WTC11 (cell line): ENCODE data around the gene PCDHA5. TPM values are rescaled to one million over a fixed set of nuclear protein-coding genes. Genes with fewer than 3 reads are reported as not detected.
A peak's percentile ranks its signal among the peaks of the same experiment; 100 is the strongest.
"Not testable (repeated sequence)": the region's sequence is repeated elsewhere in the genome, so short reads cannot be mapped to it uniquely, and the experiment has no call there.

Source experiments
- ATAC-seq: fragments of 200-7000 bp; cut with Tn5 transposase; 2 replicates; pipeline ENCODE4 v1.10.0; 2021; ENCODE audit warnings: mild to moderate bottlenecking, moderate library complexity
- CTCF ChIA-PET: fragments of 300-600 bp; sonication (Branson Sonifier 250); formaldehyde crosslinking; loops from one replicate; lab custom pipeline; 2021; ENCODE audit warnings: antibody characterized with exemption; lab: Charles Lee
- POLR2A ChIA-PET: fragments of 350-600 bp; sonication (Branson Sonifier 250); formaldehyde crosslinking; loops from one replicate; lab custom pipeline; 2021; ENCODE audit warnings: antibody characterized with exemption; lab: Charles Lee
- DNase-seq: peaks from one replicate; pipeline ENCODE4 v3.0.0; 2021; ENCODE audit warnings: low spot score
- H3K27ac Mint-ChIP-seq: 2 replicates; pipeline ENCODE4 v1.8.0; 2021; ENCODE audit warnings: mixed read lengths
- H3K27me3 Mint-ChIP-seq: 2 replicates; pipeline ENCODE4 v1.8.0; 2021; ENCODE audit warnings: low read depth, mild to moderate bottlenecking, moderate library complexity, mixed read lengths
- H3K36me3 Mint-ChIP-seq: 2 replicates; pipeline ENCODE4 v1.8.0; 2021; ENCODE audit warnings: mixed read lengths
- H3K4me1 Mint-ChIP-seq: 2 replicates; pipeline ENCODE4 v1.8.0; 2022; ENCODE audit warnings: mixed read lengths
- H3K4me3 Mint-ChIP-seq: 2 replicates; pipeline ENCODE4 v1.8.0; 2021; ENCODE audit warnings: mild to moderate bottlenecking, moderate library complexity, mixed read lengths
- H3K9me3 Mint-ChIP-seq: 2 replicates; pipeline ENCODE4 v1.8.0; 2021; ENCODE audit warnings: mixed read lengths
- NFYB ChIP-seq: sonication (generic); formaldehyde crosslinking; conservative IDR thresholded peaks from 2 replicates; pipeline ENCODE4 v1.8.0; 2022; ENCODE audit warnings: low read depth, missing genetic modification reagents
- RELA ChIP-seq: sonication (generic); formaldehyde crosslinking; IDR thresholded peaks from 2 replicates; pipeline ENCODE4 v1.8.1; 2022; ENCODE audit warnings: missing genetic modification reagents, mild to moderate bottlenecking, borderline replicate concordance
- SOX15 ChIP-seq: fragments of 250-450 bp; sonication (Bioruptor Pico); IDR thresholded peaks from 2 replicates; pipeline ENCODE4 v1.9.0; 2021; ENCODE audit warnings: mild to moderate bottlenecking
- ZNF219 ChIP-seq: sonication (generic); formaldehyde crosslinking; IDR thresholded peaks from 2 replicates; pipeline ENCODE4 v1.8.0; 2023; ENCODE audit warnings: missing genetic modification reagents, mild to moderate bottlenecking, borderline replicate concordance
- total RNA-seq: library from RNA; stranded (reverse); gene quantifications from 3 replicates; pipeline ENCODE4 v1.2.3, GENCODE V29; 2021
- TF ChIP-seq, protein P1 (sequence below): sonication (generic); formaldehyde crosslinking; IDR thresholded peaks from 2 replicates; pipeline ENCODE4 v1.8.1; 2022; ENCODE audit warnings: mild to moderate bottlenecking, moderate library complexity, missing genetic modification reagents
- TF ChIP-seq, protein P2 (sequence below): fragments of 250-450 bp; sonication (Bioruptor Pico); IDR thresholded peaks from 2 replicates; pipeline ENCODE4 v2.1.2; 2022; ENCODE audit warnings: mild to moderate bottlenecking, moderate library complexity
- TF ChIP-seq, protein P3 (sequence below): sonication (generic); formaldehyde crosslinking; IDR thresholded peaks from 2 replicates; pipeline ENCODE4 v1.8.0; 2022; ENCODE audit warnings: mild to moderate bottlenecking, missing genetic modification reagents
- TF ChIP-seq, protein P4 (sequence below): sonication (generic); formaldehyde crosslinking; IDR thresholded peaks from 2 replicates; pipeline ENCODE4 v1.8.1; 2023; ENCODE audit warnings: mild to moderate bottlenecking, missing genetic modification reagents, borderline replicate concordance
- TF ChIP-seq, protein P5 (sequence below): fragments of 200-600 bp; IDR thresholded peaks from 2 replicates; pipeline ENCODE4 v1.8.0; 2022; ENCODE audit warnings: antibody characterized with exemption

The PCDHA5 gene
- total RNA-seq, 1 experiment from 2014 or later, result 0.90 TPM

DNA sequence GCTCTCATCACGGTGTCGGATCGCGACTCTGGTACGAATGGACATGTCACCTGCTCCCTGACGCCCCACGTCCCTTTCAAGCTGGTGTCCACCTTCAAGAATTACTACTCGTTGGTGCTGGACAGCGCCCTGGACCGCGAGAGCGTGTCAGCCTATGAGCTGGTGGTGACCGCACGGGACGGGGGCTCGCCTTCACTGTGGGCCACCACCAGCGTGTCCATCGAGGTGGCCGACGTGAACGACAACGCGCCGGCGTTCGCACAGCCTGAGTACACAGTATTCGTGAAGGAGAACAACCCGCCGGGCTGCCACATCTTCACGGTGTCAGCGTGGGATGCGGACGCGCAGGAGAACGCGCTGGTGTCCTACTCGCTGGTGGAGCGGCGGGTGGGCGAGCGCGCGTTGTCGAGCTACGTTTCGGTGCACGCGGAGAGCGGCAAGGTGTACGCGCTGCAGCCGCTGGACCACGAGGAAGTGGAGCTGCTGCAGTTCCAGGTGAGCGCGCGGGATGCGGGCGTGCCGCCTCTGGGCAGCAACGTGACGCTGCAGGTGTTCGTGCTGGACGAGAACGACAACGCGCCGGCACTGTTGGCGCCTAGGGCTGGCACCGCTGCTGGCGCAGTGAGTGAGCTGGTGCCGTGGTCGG is 25.2 kb upstream of the PCDHA5 start:
- ATAC-seq, POLR2A ChIA-PET, H3K9me3 Mint-ChIP-seq, H3K27me3 Mint-ChIP-seq, DNase-seq, H3K27ac Mint-ChIP-seq, H3K4me3 Mint-ChIP-seq, H3K4me1 Mint-ChIP-seq: not testable (repeated sequence)
- peaks cover 11% of the 10 kb centered on the region for H3K36me3 Mint-ChIP-seq
- TF ChIP-seq RELA (CRISPR knock-in tag) (0 out of 2 replicates have a peak, but pooled peaks have one; percentile 39), ZNF219 (CRISPR knock-in tag) (0 out of 2 replicates have a peak, but pooled peaks have one; percentile 28)
- CTCF ChIA-PET, result interaction anchor here (0.7 to 4.2 kb wide), 9 partner anchors 10 to 255 kb away, joined by 3 to 91 read pairs (median 9); partner anchors contain the start of genes PCDHA1, PCDHA4, PCDHA6 and PCDHA7

DNA sequence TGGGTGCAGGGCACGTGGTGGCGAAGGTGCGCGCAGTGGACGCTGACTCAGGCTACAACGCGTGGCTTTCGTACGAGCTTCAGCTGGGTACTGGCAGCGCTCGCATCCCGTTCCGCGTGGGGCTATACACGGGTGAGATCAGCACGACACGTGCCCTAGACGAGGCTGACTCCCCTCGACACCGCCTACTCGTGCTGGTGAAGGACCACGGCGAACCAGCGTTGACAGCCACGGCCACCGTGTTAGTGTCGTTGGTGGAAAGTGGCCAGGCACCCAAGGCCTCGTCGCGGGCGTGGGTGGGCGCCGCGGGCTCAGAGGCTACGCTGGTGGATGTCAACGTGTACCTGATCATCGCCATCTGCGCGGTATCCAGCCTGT is 24.7 kb upstream of the PCDHA5 start:
- Mint-ChIP-seq H3K27ac (no peak overlapping the region), H3K36me3 (peaks cover 14% of the 10 kb centered on the region), H3K4me3 (no peak overlapping the region), H3K9me3 (peaks cover 2% of the 10 kb centered on the region), H3K27me3 (no peaks in the 10 kb centered on the region), H3K4me1 (peaks cover 4% of the 10 kb centered on the region; the same call in 1 of the 2 replicates)
- DNase-seq (no peak), ATAC-seq (no peak)
- CTCF ChIA-PET, result interaction anchor here (3.1 to 4.2 kb wide), 3 partner anchors 10 to 45 kb away, joined by 28 to 91 read pairs (median 48); partner anchors contain the start of genes PCDHA1, PCDHA4 and PCDHA8
- TF ChIP-seq, protein P1, sequence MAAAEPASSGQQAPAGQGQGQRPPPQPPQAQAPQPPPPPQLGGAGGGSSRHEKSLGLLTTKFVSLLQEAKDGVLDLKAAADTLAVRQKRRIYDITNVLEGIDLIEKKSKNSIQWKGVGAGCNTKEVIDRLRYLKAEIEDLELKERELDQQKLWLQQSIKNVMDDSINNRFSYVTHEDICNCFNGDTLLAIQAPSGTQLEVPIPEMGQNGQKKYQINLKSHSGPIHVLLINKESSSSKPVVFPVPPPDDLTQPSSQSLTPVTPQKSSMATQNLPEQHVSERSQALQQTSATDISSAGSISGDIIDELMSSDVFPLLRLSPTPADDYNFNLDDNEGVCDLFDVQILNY, result no peak
- POLR2A ChIA-PET, result no interaction called here

DNA sequence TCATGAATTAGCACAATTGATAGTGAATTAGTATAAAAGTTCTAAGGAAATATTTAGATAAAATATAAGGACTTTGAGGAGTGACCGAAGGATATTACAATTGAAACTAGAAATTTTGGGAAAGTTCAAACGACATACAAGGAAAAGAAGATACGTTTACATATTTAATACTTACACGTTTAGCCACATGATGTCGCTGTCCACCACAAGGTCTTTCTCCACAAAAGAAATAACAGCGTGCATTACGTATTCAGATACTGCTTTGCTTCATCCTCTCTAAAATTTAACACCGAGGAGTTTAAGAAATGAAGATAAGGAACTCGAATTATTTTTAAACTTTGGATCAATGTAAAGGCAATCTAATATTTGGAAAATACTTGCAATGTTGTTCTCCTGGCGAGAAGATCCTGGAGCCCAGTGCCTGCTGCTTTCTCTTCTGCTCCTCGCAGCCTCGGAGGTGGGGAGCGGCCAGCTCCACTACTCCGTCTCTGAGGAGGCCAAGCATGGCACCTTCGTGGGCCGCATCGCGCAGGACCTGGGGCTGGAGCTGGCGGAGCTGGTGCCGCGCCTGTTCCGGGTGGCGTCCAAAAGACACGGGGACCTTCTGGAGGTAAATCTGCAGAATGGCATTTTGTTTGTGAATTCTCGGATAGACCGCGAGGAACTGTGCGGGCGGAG is 20.5 kb upstream of the PCDHA5 start, which contains the start of gene PCDHA3:
PCDHA3 (plus strand) TSS at position 242 of the 678 bp plus-strand sequence.
- DNase-seq (no peak), ATAC-seq (peak; percentile 46)
- ChIA-PET CTCF (interaction anchor here (1.0 to 2.8 kb wide), 3 partner anchors 12 to 41 kb away, joined by 5 to 24 read pairs (median 5); partner anchors contain the start of gene PCDHA1), POLR2A (no interaction called here)
- Mint-ChIP-seq H3K4me1 (peaks cover 1% of the 10 kb centered on the region; the same call in 1 of the 2 replicates), H3K27me3 (no peaks in the 10 kb centered on the region), H3K36me3 (peaks cover 21% of the 10 kb centered on the region), H3K9me3 (peaks cover 8% of the 10 kb centered on the region), H3K27ac (no peak within 1 kb of the TSS; the same call in 1 of the 2 replicates), H3K4me3 (peak within 1 kb of the TSS; percentile 76)
- TF ChIP-seq, protein P2, sequence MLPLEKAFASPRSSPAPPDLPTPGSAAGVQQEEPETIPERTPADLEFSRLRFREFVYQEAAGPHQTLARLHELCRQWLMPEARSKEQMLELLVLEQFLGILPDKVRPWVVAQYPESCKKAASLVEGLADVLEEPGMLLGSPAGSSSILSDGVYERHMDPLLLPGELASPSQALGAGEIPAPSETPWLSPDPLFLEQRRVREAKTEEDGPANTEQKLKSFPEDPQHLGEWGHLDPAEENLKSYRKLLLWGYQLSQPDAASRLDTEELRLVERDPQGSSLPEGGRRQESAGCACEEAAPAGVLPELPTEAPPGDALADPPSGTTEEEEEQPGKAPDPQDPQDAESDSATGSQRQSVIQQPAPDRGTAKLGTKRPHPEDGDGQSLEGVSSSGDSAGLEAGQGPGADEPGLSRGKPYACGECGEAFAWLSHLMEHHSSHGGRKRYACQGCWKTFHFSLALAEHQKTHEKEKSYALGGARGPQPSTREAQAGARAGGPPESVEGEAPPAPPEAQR (CRISPR knock-in tag), result no peak
- TF ChIP-seq SOX15 (CRISPR knock-in tag), result no peak
- TF ChIP-seq, protein P3, sequence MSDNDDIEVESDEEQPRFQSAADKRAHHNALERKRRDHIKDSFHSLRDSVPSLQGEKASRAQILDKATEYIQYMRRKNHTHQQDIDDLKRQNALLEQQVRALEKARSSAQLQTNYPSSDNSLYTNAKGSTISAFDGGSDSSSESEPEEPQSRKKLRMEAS, result no peak
- TF ChIP-seq, protein P1, result no peak
- TF ChIP-seq, protein P4, sequence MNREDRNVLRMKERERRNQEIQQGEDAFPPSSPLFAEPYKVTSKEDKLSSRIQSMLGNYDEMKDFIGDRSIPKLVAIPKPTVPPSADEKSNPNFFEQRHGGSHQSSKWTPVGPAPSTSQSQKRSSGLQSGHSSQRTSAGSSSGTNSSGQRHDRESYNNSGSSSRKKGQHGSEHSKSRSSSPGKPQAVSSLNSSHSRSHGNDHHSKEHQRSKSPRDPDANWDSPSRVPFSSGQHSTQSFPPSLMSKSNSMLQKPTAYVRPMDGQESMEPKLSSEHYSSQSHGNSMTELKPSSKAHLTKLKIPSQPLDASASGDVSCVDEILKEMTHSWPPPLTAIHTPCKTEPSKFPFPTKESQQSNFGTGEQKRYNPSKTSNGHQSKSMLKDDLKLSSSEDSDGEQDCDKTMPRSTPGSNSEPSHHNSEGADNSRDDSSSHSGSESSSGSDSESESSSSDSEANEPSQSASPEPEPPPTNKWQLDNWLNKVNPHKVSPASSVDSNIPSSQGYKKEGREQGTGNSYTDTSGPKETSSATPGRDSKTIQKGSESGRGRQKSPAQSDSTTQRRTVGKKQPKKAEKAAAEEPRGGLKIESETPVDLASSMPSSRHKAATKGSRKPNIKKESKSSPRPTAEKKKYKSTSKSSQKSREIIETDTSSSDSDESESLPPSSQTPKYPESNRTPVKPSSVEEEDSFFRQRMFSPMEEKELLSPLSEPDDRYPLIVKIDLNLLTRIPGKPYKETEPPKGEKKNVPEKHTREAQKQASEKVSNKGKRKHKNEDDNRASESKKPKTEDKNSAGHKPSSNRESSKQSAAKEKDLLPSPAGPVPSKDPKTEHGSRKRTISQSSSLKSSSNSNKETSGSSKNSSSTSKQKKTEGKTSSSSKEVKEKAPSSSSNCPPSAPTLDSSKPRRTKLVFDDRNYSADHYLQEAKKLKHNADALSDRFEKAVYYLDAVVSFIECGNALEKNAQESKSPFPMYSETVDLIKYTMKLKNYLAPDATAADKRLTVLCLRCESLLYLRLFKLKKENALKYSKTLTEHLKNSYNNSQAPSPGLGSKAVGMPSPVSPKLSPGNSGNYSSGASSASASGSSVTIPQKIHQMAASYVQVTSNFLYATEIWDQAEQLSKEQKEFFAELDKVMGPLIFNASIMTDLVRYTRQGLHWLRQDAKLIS (CRISPR knock-in tag), result no peak

DNA sequence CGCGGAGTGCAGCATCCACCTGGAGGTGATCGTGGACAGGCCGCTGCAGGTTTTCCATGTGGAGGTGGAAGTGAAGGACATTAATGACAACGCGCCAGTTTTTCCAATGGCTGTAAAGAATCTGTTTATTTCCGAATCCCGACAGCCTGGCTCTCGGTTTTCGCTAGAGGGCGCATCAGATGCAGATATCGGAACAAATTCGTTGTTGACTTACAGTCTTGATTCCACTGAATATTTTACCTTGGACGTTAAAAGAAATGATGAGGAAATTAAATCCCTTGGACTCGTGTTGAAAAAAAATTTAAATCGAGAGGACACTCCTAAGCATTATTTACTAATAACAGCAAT is 19.9 kb upstream of the PCDHA5 start:
- peaks cover 16% of the 10 kb centered on the region for H3K36me3 Mint-ChIP-seq
- no peaks in the 10 kb centered on the region for H3K27me3 Mint-ChIP-seq
- peaks cover 8% of the 10 kb centered on the region for H3K9me3 Mint-ChIP-seq
- H3K27ac Mint-ChIP-seq, result no peak overlapping the region; the same call in 1 of the 2 replicates
- peaks cover 3% of the 10 kb centered on the region; the same call in 1 of the 2 replicates for H3K4me1 Mint-ChIP-seq
- DNase-seq (no peak), ATAC-seq (peak; percentile 53)
- H3K4me3 Mint-ChIP-seq, result peak overlapping the region; percentile 76
- TF ChIP-seq, protein P5, sequence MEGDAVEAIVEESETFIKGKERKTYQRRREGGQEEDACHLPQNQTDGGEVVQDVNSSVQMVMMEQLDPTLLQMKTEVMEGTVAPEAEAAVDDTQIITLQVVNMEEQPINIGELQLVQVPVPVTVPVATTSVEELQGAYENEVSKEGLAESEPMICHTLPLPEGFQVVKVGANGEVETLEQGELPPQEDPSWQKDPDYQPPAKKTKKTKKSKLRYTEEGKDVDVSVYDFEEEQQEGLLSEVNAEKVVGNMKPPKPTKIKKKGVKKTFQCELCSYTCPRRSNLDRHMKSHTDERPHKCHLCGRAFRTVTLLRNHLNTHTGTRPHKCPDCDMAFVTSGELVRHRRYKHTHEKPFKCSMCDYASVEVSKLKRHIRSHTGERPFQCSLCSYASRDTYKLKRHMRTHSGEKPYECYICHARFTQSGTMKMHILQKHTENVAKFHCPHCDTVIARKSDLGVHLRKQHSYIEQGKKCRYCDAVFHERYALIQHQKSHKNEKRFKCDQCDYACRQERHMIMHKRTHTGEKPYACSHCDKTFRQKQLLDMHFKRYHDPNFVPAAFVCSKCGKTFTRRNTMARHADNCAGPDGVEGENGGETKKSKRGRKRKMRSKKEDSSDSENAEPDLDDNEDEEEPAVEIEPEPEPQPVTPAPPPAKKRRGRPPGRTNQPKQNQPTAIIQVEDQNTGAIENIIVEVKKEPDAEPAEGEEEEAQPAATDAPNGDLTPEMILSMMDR, result peak; percentile 28; the same call in 1 of the 2 replicates
- no peak for TF ChIP-seq NFYB
- ChIA-PET POLR2A (no interaction called here), CTCF (interaction anchor here (1.0 to 2.8 kb wide), 3 partner anchors 12 to 40 kb away, joined by 5 to 24 read pairs (median 5); partner anchors contain the start of gene PCDHA1)

DNA sequence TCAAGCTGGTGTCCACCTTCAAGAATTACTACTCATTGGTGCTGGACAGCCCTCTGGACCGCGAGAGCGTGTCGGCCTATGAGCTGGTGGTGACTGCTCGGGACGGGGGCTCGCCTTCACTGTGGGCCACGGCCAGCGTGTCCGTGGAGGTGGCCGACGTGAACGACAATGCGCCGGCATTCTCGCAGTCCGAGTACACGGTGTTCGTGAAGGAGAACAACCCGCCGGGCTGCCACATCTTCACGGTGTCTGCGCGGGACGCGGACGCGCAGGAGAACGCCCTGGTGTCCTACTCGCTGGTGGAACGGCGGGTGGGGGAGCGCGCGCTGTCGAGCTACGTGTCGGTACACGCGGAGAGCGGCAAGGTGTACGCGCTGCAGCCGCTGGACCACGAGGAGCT is 19.0 kb upstream of the PCDHA5 start:
- H3K27ac Mint-ChIP-seq, POLR2A ChIA-PET, ATAC-seq, DNase-seq, H3K9me3 Mint-ChIP-seq, H3K27me3 Mint-ChIP-seq, H3K4me1 Mint-ChIP-seq, H3K4me3 Mint-ChIP-seq: not testable (repeated sequence)
- CTCF ChIA-PET, result interaction anchor here (1.3 to 2.8 kb wide), 2 partner anchors 17 to 54 kb away, joined by 4 to 24 read pairs; partner anchors contain the start of genes PCDHA1 and PCDHA10
- peaks cover 16% of the 10 kb centered on the region for H3K36me3 Mint-ChIP-seq
